Measurements from ENCODE around the gene APBA1. TPM values are rescaled to one million over a fixed set of nuclear protein-coding genes. Genes with fewer than 3 reads are reported as not detected.

Gene APBA1
- polyA plus RNA-seq = 1 to 10 TPM in 1 of 2 donors, under 1 TPM in 1; 0.82 to 1.3 TPM

- Histone ChIP-seq H3K4me1 (ENCODE audit: control insufficient read depth in 2 of 2, insufficient read depth in 2 of 2, low read length in 1 of 2) (peaks cover 0 to 8% of the 10 kb centered on the region in 2 donors), H3K27ac (ENCODE audit: low read depth in 2 of 2, low read length in 1 of 2) (peak within 1 kb of the TSS; percentile 71 to 74), H3K4me3 (ENCODE audit: low read depth in 1 of 2, low read length in 2 of 2) (peak within 1 kb of the TSS; percentile 80 to 81), H3K36me3 (ENCODE audit: control insufficient read depth in 2 of 2, insufficient read depth in 2 of 2, low read length in 1 of 2) (no peaks in the 10 kb centered on the region), H3K27me3 (ENCODE audit: control insufficient read depth in 1 of 2, insufficient read depth in 2 of 2, low read length in 2 of 2) (no peaks in the 10 kb centered on the region), H3K9me3 (ENCODE audit: control insufficient read depth in 2 of 2, insufficient read depth in 1 of 2, low read depth in 1 of 2, low read length in 1 of 2) (peaks cover 0 to 2% of the 10 kb centered on the region in 2 donors)
- 0 to 1% methylated on average over 54 to 92 of the region's 92 CpGs for WGBS, 2 donors
These were observed at the start of gene APBA1 for GRCh38 chr9:69671879-69672595. APBA1 (minus strand) TSS chr9:69672371.

- no peaks in the 10 kb centered on the region for H3K27me3 ChIP-seq (ENCODE audit: control insufficient read depth in 1 of 2, insufficient read depth in 2 of 2, low read length in 2 of 2)
- no peaks in the 10 kb centered on the region for H3K4me1 ChIP-seq (ENCODE audit: control insufficient read depth in 2 of 2, insufficient read depth in 2 of 2, low read length in 1 of 2)
- no peaks in the 10 kb centered on the region for H3K9me3 ChIP-seq (ENCODE audit: control insufficient read depth in 2 of 2, insufficient read depth in 1 of 2, low read depth in 1 of 2, low read length in 1 of 2)
- WGBS, 2 donors = 78 to 94% methylated on average over 2 of the region's 2 CpGs
- H3K4me3 ChIP-seq (ENCODE audit: low read depth in 1 of 2, low read length in 2 of 2) = no peak overlapping the region
- no peak overlapping the region for H3K27ac ChIP-seq (ENCODE audit: low read depth in 2 of 2, low read length in 1 of 2)
- peaks cover 3 to 5% of the 10 kb centered on the region in 2 donors for H3K36me3 ChIP-seq (ENCODE audit: control insufficient read depth in 2 of 2, insufficient read depth in 2 of 2, low read length in 1 of 2)
These were observed 47.8 kb upstream of the APBA1 start for GRCh38 chr9:69719983-69720382.

- Histone ChIP-seq H3K27me3 (ENCODE audit: control insufficient read depth in 1 of 2, insufficient read depth in 2 of 2, low read length in 2 of 2) (no peaks in the 10 kb centered on the region), H3K36me3 (ENCODE audit: control insufficient read depth in 2 of 2, insufficient read depth in 2 of 2, low read length in 1 of 2) (peaks cover 3 to 5% of the 10 kb centered on the region in 2 donors), H3K27ac (ENCODE audit: low read depth in 2 of 2, low read length in 1 of 2) (no peak overlapping the region), H3K4me3 (ENCODE audit: low read depth in 1 of 2, low read length in 2 of 2) (no peak overlapping the region), H3K4me1 (ENCODE audit: control insufficient read depth in 2 of 2, insufficient read depth in 2 of 2, low read length in 1 of 2) (no peaks in the 10 kb centered on the region), H3K9me3 (ENCODE audit: control insufficient read depth in 2 of 2, insufficient read depth in 1 of 2, low read depth in 1 of 2, low read length in 1 of 2) (no peaks in the 10 kb centered on the region)
- WGBS, 2 donors = 89 to 94% methylated on average over 3 of the region's 3 CpGs
These were observed 47.2 kb upstream of the APBA1 start for GRCh38 chr9:69719367-69719766.

GRCh38 chr9:69718218-69718617, 46.0 kb upstream of the APBA1 start:
- WGBS, 2 donors = 92 to 94% methylated on average over 6 of the region's 6 CpGs

GRCh38 chr9:69715825-69716224, 43.7 kb upstream of the APBA1 start:
- 95 to 97% methylated on average over 1 of the region's 1 CpG for WGBS, 2 donors
- Histone ChIP-seq H3K36me3 (ENCODE audit: control insufficient read depth in 2 of 2, insufficient read depth in 2 of 2, low read length in 1 of 2) (peaks cover 0 to 2% of the 10 kb centered on the region in 2 donors), H3K27me3 (ENCODE audit: control insufficient read depth in 1 of 2, insufficient read depth in 2 of 2, low read length in 2 of 2) (no peaks in the 10 kb centered on the region), H3K4me1 (ENCODE audit: control insufficient read depth in 2 of 2, insufficient read depth in 2 of 2, low read length in 1 of 2) (no peaks in the 10 kb centered on the region), H3K4me3 (ENCODE audit: low read depth in 1 of 2, low read length in 2 of 2) (no peak overlapping the region), H3K27ac (ENCODE audit: low read depth in 2 of 2, low read length in 1 of 2) (no peak overlapping the region), H3K9me3 (ENCODE audit: control insufficient read depth in 2 of 2, insufficient read depth in 1 of 2, low read depth in 1 of 2, low read length in 1 of 2) (no peaks in the 10 kb centered on the region)

More at GRCh38 chr9:69718218-69718617, 46.0 kb upstream of the APBA1 start:
- Histone ChIP-seq H3K9me3 (ENCODE audit: control insufficient read depth in 2 of 2, insufficient read depth in 1 of 2, low read depth in 1 of 2, low read length in 1 of 2) (no peaks in the 10 kb centered on the region), H3K36me3 (ENCODE audit: control insufficient read depth in 2 of 2, insufficient read depth in 2 of 2, low read length in 1 of 2) (peaks cover 3 to 5% of the 10 kb centered on the region in 2 donors), H3K4me3 (ENCODE audit: low read depth in 1 of 2, low read length in 2 of 2) (no peak overlapping the region), H3K27ac (ENCODE audit: low read depth in 2 of 2, low read length in 1 of 2) (no peak overlapping the region), H3K4me1 (ENCODE audit: control insufficient read depth in 2 of 2, insufficient read depth in 2 of 2, low read length in 1 of 2) (no peaks in the 10 kb centered on the region), H3K27me3 (ENCODE audit: control insufficient read depth in 1 of 2, insufficient read depth in 2 of 2, low read length in 2 of 2) (no peaks in the 10 kb centered on the region)

- no peak overlapping the region for H3K27ac ChIP-seq (ENCODE audit: low read depth in 2 of 2, low read length in 1 of 2)
- H3K9me3 ChIP-seq (ENCODE audit: control insufficient read depth in 2 of 2, insufficient read depth in 1 of 2, low read depth in 1 of 2, low read length in 1 of 2) = no peaks in the 10 kb centered on the region
- no peak overlapping the region for H3K4me3 ChIP-seq (ENCODE audit: low read depth in 1 of 2, low read length in 2 of 2)
- no peaks in the 10 kb centered on the region for H3K27me3 ChIP-seq (ENCODE audit: control insufficient read depth in 1 of 2, insufficient read depth in 2 of 2, low read length in 2 of 2)
- peaks cover 0 to 2% of the 10 kb centered on the region in 2 donors for H3K36me3 ChIP-seq (ENCODE audit: control insufficient read depth in 2 of 2, insufficient read depth in 2 of 2, low read length in 1 of 2)
- no peaks in the 10 kb centered on the region for H3K4me1 ChIP-seq (ENCODE audit: control insufficient read depth in 2 of 2, insufficient read depth in 2 of 2, low read length in 1 of 2)
- WGBS, 2 donors = 66 to 83% methylated on average over 3 of the region's 3 CpGs
These were observed 42.9 kb upstream of the APBA1 start for GRCh38 chr9:69715096-69715495.

- no peaks in the 10 kb centered on the region for H3K36me3 ChIP-seq (ENCODE audit: control insufficient read depth in 2 of 2, insufficient read depth in 2 of 2, low read length in 1 of 2)
- no peaks in the 10 kb centered on the region for H3K27me3 ChIP-seq (ENCODE audit: control insufficient read depth in 1 of 2, insufficient read depth in 2 of 2, low read length in 2 of 2)
- H3K4me3 ChIP-seq (ENCODE audit: low read depth in 1 of 2, low read length in 2 of 2) = no peak overlapping the region
- H3K4me1 ChIP-seq (ENCODE audit: control insufficient read depth in 2 of 2, insufficient read depth in 2 of 2, low read length in 1 of 2) = no peaks in the 10 kb centered on the region
- peaks cover 3 to 7% of the 10 kb centered on the region in 2 donors for H3K9me3 ChIP-seq (ENCODE audit: control insufficient read depth in 2 of 2, insufficient read depth in 1 of 2, low read depth in 1 of 2, low read length in 1 of 2)
- H3K27ac ChIP-seq (ENCODE audit: low read depth in 2 of 2, low read length in 1 of 2) = no peak overlapping the region
- 91 to 94% methylated on average over 2 of the region's 2 CpGs for WGBS, 2 donors
These were observed 25.3 kb upstream of the APBA1 start for GRCh38 chr9:69697475-69697874.

GRCh38 chr9:69696802-69697201, 24.6 kb upstream of the APBA1 start:
- Histone ChIP-seq H3K27ac (ENCODE audit: low read depth in 2 of 2, low read length in 1 of 2) (no peak overlapping the region), H3K4me3 (ENCODE audit: low read depth in 1 of 2, low read length in 2 of 2) (no peak overlapping the region), H3K4me1 (ENCODE audit: control insufficient read depth in 2 of 2, insufficient read depth in 2 of 2, low read length in 1 of 2) (no peaks in the 10 kb centered on the region), H3K27me3 (ENCODE audit: control insufficient read depth in 1 of 2, insufficient read depth in 2 of 2, low read length in 2 of 2) (no peaks in the 10 kb centered on the region), H3K36me3 (ENCODE audit: control insufficient read depth in 2 of 2, insufficient read depth in 2 of 2, low read length in 1 of 2) (no peaks in the 10 kb centered on the region), H3K9me3 (ENCODE audit: control insufficient read depth in 2 of 2, insufficient read depth in 1 of 2, low read depth in 1 of 2, low read length in 1 of 2) (peaks cover 3 to 7% of the 10 kb centered on the region in 2 donors)
- 92 to 95% methylated on average over 2 of the region's 2 CpGs for WGBS, 2 donors

GRCh38 chr9:69689991-69690538, 17.9 kb upstream of the APBA1 start:
- H3K4me1 ChIP-seq (ENCODE audit: control insufficient read depth in 2 of 2, insufficient read depth in 2 of 2, low read length in 1 of 2) = no peaks in the 10 kb centered on the region
- H3K9me3 ChIP-seq (ENCODE audit: control insufficient read depth in 2 of 2, insufficient read depth in 1 of 2, low read depth in 1 of 2, low read length in 1 of 2) = no peaks in the 10 kb centered on the region
- H3K4me3 ChIP-seq (ENCODE audit: low read depth in 1 of 2, low read length in 2 of 2) = no peak overlapping the region
- WGBS, 2 donors = 63 to 66% methylated on average over 2 of the region's 2 CpGs
- no peaks in the 10 kb centered on the region for H3K36me3 ChIP-seq (ENCODE audit: control insufficient read depth in 2 of 2, insufficient read depth in 2 of 2, low read length in 1 of 2)
- H3K27me3 ChIP-seq (ENCODE audit: control insufficient read depth in 1 of 2, insufficient read depth in 2 of 2, low read length in 2 of 2) = no peaks in the 10 kb centered on the region
- no peak overlapping the region for H3K27ac ChIP-seq (ENCODE audit: low read depth in 2 of 2, low read length in 1 of 2)

- Histone ChIP-seq H3K4me3 (ENCODE audit: low read depth in 1 of 2, low read length in 2 of 2) (no peak overlapping the region), H3K4me1 (ENCODE audit: control insufficient read depth in 2 of 2, insufficient read depth in 2 of 2, low read length in 1 of 2) (no peaks in the 10 kb centered on the region), H3K27me3 (ENCODE audit: control insufficient read depth in 1 of 2, insufficient read depth in 2 of 2, low read length in 2 of 2) (no peaks in the 10 kb centered on the region), H3K36me3 (ENCODE audit: control insufficient read depth in 2 of 2, insufficient read depth in 2 of 2, low read length in 1 of 2) (no peaks in the 10 kb centered on the region), H3K9me3 (ENCODE audit: control insufficient read depth in 2 of 2, insufficient read depth in 1 of 2, low read depth in 1 of 2, low read length in 1 of 2) (no peaks in the 10 kb centered on the region), H3K27ac (ENCODE audit: low read depth in 2 of 2, low read length in 1 of 2) (no peak overlapping the region)
- 70 to 79% methylated on average over 5 of the region's 5 CpGs for WGBS, 2 donors
These were observed 11.8 kb upstream of the APBA1 start for GRCh38 chr9:69683927-69684326.
